HFFc6 (cell line): ENCODE results near the gene MAOB. TPM values are rescaled to one million over a fixed set of nuclear protein-coding genes. Genes with fewer than 3 reads are reported as not detected.

Source experiments
- DNase-seq: peaks from one replicate; pipeline ENCODE4 v3.0.0-alpha.2; 2018
- H3K27ac Mint-ChIP-seq: 2 replicates; pipeline ENCODE4 v1.8.0; 2020; ENCODE audit warnings: mild to moderate bottlenecking, mixed read lengths
- H3K27me3 Mint-ChIP-seq: 2 replicates; pipeline ENCODE4 v1.8.0; 2021; ENCODE audit warnings: mild to moderate bottlenecking, moderate library complexity, mixed read lengths; ENCODE audit not compliant: insufficient read depth
- H3K36me3 Mint-ChIP-seq: 2 replicates; pipeline ENCODE4 v1.8.0; 2021; ENCODE audit warnings: low read depth, mixed read lengths
- H3K4me1 Mint-ChIP-seq: 2 replicates; pipeline ENCODE4 v1.8.0; 2020; ENCODE audit warnings: low read depth, mixed read lengths
- H3K4me3 Mint-ChIP-seq: 2 replicates; pipeline ENCODE4 v1.8.0; 2020; ENCODE audit warnings: mild to moderate bottlenecking, moderate library complexity, mixed read lengths
- H3K9me3 Mint-ChIP-seq: 2 replicates; pipeline ENCODE4 v1.8.0; 2020; ENCODE audit warnings: mild to moderate bottlenecking, mixed read lengths
- CTCF ChIP-seq: fragments of 200-600 bp; sonication (generic); IDR thresholded peaks from 2 replicates; pipeline ENCODE4 v1.5.0; 2021; ENCODE audit warnings: antibody characterized with exemption, mild to moderate bottlenecking
- total RNA-seq, 6 experiments: library from RNA; stranded (reverse); fragmentation: NEBNext Ultra II Directional; extraction: Animal tissue kit (Norgen Biotek cat#: 25700); gene quantifications; 2 replicates in 1 of 6; 3 replicates in 5 of 6; pipeline ENCODE4 v1.2.3, GENCODE V29; 2021

MAOB gene
- total RNA-seq, 6 experiments from 2014 or later = not detected

GRCh38 chrX:43868791-43869190 is 13.5 kb downstream of the MAOB start:
- no peaks in the 10 kb centered on the region for H3K4me1 Mint-ChIP-seq
- no peaks in the 10 kb centered on the region for H3K27me3 Mint-ChIP-seq
- H3K9me3 Mint-ChIP-seq = no peaks in the 10 kb centered on the region
- no peak for DNase-seq
- TF ChIP-seq CTCF = no peak
- H3K27ac Mint-ChIP-seq = no peak overlapping the region
- no peak overlapping the region for H3K4me3 Mint-ChIP-seq
- no peaks in the 10 kb centered on the region for H3K36me3 Mint-ChIP-seq

- no peaks in the 10 kb centered on the region for H3K27me3 Mint-ChIP-seq
- H3K36me3 Mint-ChIP-seq = no peaks in the 10 kb centered on the region
- no peak overlapping the region; the same call in 1 of the 2 replicates for H3K4me3 Mint-ChIP-seq
- DNase-seq = no peak
- H3K9me3 Mint-ChIP-seq = no peaks in the 10 kb centered on the region
- H3K27ac Mint-ChIP-seq = no peak overlapping the region
- no peak for TF ChIP-seq CTCF
- no peaks in the 10 kb centered on the region for H3K4me1 Mint-ChIP-seq
Observed at GRCh38 chrX:43866423-43866822, 15.8 kb downstream of the MAOB start.

GRCh38 chrX:43865791-43866190 is 16.5 kb downstream of the MAOB start:
- DNase-seq = no peak
- Mint-ChIP-seq H3K4me3 (no peak overlapping the region), H3K27ac (no peak overlapping the region), H3K36me3 (no peaks in the 10 kb centered on the region), H3K9me3 (no peaks in the 10 kb centered on the region), H3K4me1 (no peaks in the 10 kb centered on the region), H3K27me3 (no peaks in the 10 kb centered on the region)
- no peak for TF ChIP-seq CTCF

GRCh38 chrX:43862434-43862833 is 19.8 kb downstream of the MAOB start:
- Mint-ChIP-seq H3K9me3 (no peaks in the 10 kb centered on the region), H3K27me3 (no peaks in the 10 kb centered on the region), H3K36me3 (no peaks in the 10 kb centered on the region), H3K4me1 (no peaks in the 10 kb centered on the region), H3K27ac (no peak overlapping the region), H3K4me3 (no peak overlapping the region)
- TF ChIP-seq CTCF = no peak
- no peak for DNase-seq

GRCh38 chrX:43861750-43862149 is 20.5 kb downstream of the MAOB start:
- Mint-ChIP-seq H3K36me3 (no peaks in the 10 kb centered on the region), H3K9me3 (no peaks in the 10 kb centered on the region), H3K27me3 (no peaks in the 10 kb centered on the region), H3K27ac (no peak overlapping the region), H3K4me1 (no peaks in the 10 kb centered on the region), H3K4me3 (no peak overlapping the region)
- no peak for TF ChIP-seq CTCF
- DNase-seq = no peak
